HL-60 (cell line): ENCODE data around the gene PDK1.

Experiments
- DNase-seq, 2 experiments: peaks; one replicate each; pipeline ENCODE4 v3.0.0-alpha.2; 2010 to 2020; ENCODE audit warnings: low read depth in 1 of 2, low spot score in 1 of 2
- H3K27ac ChIP-seq: fragments of 250-450 bp; sonication (Bioruptor Pico); replicated peaks from 2 replicates; pipeline ENCODE4 v1.5.1; 2020; ENCODE audit warnings: mild to moderate bottlenecking, moderate library complexity
- H3K27me3 ChIP-seq: fragments of 250-450 bp; sonication (Bioruptor Pico); 2 replicates; pipeline ENCODE4 v1.5.1; 2021; ENCODE audit warnings: mild to moderate bottlenecking, moderate library complexity; ENCODE audit not compliant: insufficient read depth, poor library complexity, severe bottlenecking
- H3K4me3 ChIP-seq: replicated peaks from 2 replicates; pipeline ENCODE4 v1.5.1; 2011; ENCODE audit warnings: mild to moderate bottlenecking, control low read depth, low read length; ENCODE audit not compliant: insufficient read depth
- CTCF ChIP-seq: IDR thresholded peaks from one replicate; pipeline ENCODE4 v1.5.1; 2011; ENCODE audit warnings: low read length, control low read depth, inconsistent platforms; ENCODE audit not compliant: insufficient read depth
- GABPA ChIP-seq: IDR thresholded peaks from 2 replicates; pipeline ENCODE4 v1.6.1; 2012; ENCODE audit warnings: low read depth
- POLR2AphosphoS5 ChIP-seq: IDR thresholded peaks from 2 replicates; pipeline ENCODE4 v1.6.1; 2012; ENCODE audit warnings: low read depth
- REST ChIP-seq: IDR thresholded peaks from 2 replicates; pipeline ENCODE4 v1.6.1; 2012; ENCODE audit warnings: low read depth; ENCODE audit not compliant: insufficient replicate concordance
- SPI1 ChIP-seq: IDR thresholded peaks from 2 replicates; pipeline ENCODE4 v1.6.1; 2012; ENCODE audit warnings: low read depth, mild to moderate bottlenecking, borderline replicate concordance

The PDK1 gene

GRCh38 chr2:172655091-172655837, 99.4 kb downstream of the PDK1 start:
- Histone ChIP-seq H3K27me3 (no peaks in the 10 kb centered on the region), H3K4me3 (no peak overlapping the region), H3K27ac (no peak overlapping the region)
- DNase-seq: no peak
- TF ChIP-seq GABPA (no peak), REST (no peak), CTCF (no peak), SPI1 (no peak), POLR2AphosphoS5 (no peak)

GRCh38 chr2:172655838-172656573, 100.1 kb downstream of the PDK1 start:
- Histone ChIP-seq H3K27me3 (no peaks in the 10 kb centered on the region), H3K27ac (no peak overlapping the region), H3K4me3 (no peak overlapping the region)
- TF ChIP-seq POLR2AphosphoS5 (no peak), GABPA (no peak), SPI1 (no peak), REST (no peak), CTCF (no peak)
- no peak for DNase-seq
